Panc1 (cell line): ENCODE data around the gene TRAPPC5.

Source experiments
- CTCF ChIP-seq: fragments of 450-650 bp; IDR thresholded peaks from 2 replicates; pipeline ENCODE4 v1.5.1; 2017; ENCODE audit warnings: mild to moderate bottlenecking
- REST ChIP-seq, 2 experiments: IDR thresholded peaks; 2 replicates each; pipeline ENCODE4 v1.6.1; 2011 to 2012; ENCODE audit warnings: low read depth in 2 of 2, control low read depth in 1 of 2, low read length in 1 of 2, mild to moderate bottlenecking in 1 of 2, moderate library complexity in 1 of 2; ENCODE audit not compliant: insufficient read depth in 1 of 2

DNA sequence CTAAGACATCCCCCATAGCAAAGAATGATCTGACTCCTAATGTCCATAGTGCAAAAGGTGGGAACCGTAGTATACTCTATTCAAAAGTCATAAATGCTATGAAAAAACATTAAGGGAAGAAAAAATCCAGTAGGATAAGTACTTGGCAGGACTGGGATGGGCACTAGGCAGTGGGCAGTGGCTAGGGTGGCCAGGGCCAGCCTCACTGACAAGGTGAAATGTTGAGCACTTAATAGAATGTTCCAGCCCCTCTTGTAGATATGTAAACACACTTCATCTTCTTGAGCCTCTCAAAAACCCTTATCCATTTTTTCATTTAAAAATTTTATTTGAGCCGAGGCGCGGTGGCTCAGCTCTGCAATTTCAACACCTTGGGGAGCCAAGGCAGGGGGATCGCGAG lies 52.7 kb downstream of the TRAPPC5 start:
- no peak for TF ChIP-seq CTCF
- no peak for TF ChIP-seq REST (IDR thresholded peaks at IDR 0.05; ENCODE audit: insufficient read depth in 1 of 2, low read depth in 2 of 2, low read length in 1 of 2)
